ENCODE measurements around the gene SCN4B. TPM values are rescaled to one million over a fixed set of nuclear protein-coding genes. Genes with fewer than 3 reads are reported as not detected.
A peak's percentile ranks its signal among the peaks of the same experiment; 100 is the strongest.

Gene SCN4B
- total RNA-seq, 1 experiment from 2014 or later: not detected

- in situ Hi-C loops (cut with HindIII; ENCODE audit: low pct_unique_long_range_greater_than_20kb, low sequenced_read_pairs): no loop called here
- DNase-seq (ENCODE audit: low read depth, low spot score): no peak
Measured at GRCh38 chr11:118175993-118176777, 23.6 kb upstream of the SCN4B start, which contains the start of gene SCN2B. Gene SCN2B, minus strand, starts transcription at chr11:118176639. Its CDS starts 208 bp downstream, at chr11:118176431.

- in situ Hi-C loops (cut with HindIII; ENCODE audit: low pct_unique_long_range_greater_than_20kb, low sequenced_read_pairs): no loop called here
- no peak for DNase-seq (ENCODE audit: low read depth, low spot score)
Measured at GRCh38 chr11:118175031-118175992, 22.7 kb upstream of the SCN4B start.

GRCh38 chr11:118174006-118174567 is 21.5 kb upstream of the SCN4B start:
- DNase-seq (ENCODE audit: low read depth, low spot score): no peak
- in situ Hi-C loops (cut with HindIII; ENCODE audit: low pct_unique_long_range_greater_than_20kb, low sequenced_read_pairs): no loop called here

GRCh38 chr11:118172356-118172755 is 19.7 kb upstream of the SCN4B start:
- no peak for DNase-seq (ENCODE audit: low read depth, low spot score)
- in situ Hi-C loops (cut with HindIII; ENCODE audit: low pct_unique_long_range_greater_than_20kb, low sequenced_read_pairs): no loop called here

GRCh38 chr11:118171269-118172062 is 18.8 kb upstream of the SCN4B start:
- in situ Hi-C loops (cut with HindIII; ENCODE audit: low pct_unique_long_range_greater_than_20kb, low sequenced_read_pairs): no loop called here
- peak; percentile 65 for DNase-seq (ENCODE audit: low read depth, low spot score)

- DNase-seq (ENCODE audit: low read depth, low spot score): no peak
Measured at GRCh38 chr11:118170882-118171268, 18.3 kb upstream of the SCN4B start.

GRCh38 chr11:118170231-118170630 is 17.6 kb upstream of the SCN4B start:
- in situ Hi-C loops (cut with HindIII; ENCODE audit: low pct_unique_long_range_greater_than_20kb, low sequenced_read_pairs): no loop called here

More at GRCh38 chr11:118170882-118171268, 18.3 kb upstream of the SCN4B start:
- in situ Hi-C loops (cut with HindIII; ENCODE audit: low pct_unique_long_range_greater_than_20kb, low sequenced_read_pairs): no loop called here

GRCh38 chr11:118169300-118170140 is 16.9 kb upstream of the SCN4B start:
- DNase-seq (ENCODE audit: low read depth, low spot score): no peak
- in situ Hi-C loops (cut with HindIII; ENCODE audit: low pct_unique_long_range_greater_than_20kb, low sequenced_read_pairs): no loop called here

More at GRCh38 chr11:118170231-118170630, 17.6 kb upstream of the SCN4B start:
- no peak for DNase-seq (ENCODE audit: low read depth, low spot score)

- in situ Hi-C loops (cut with HindIII; ENCODE audit: low pct_unique_long_range_greater_than_20kb, low sequenced_read_pairs): no loop called here
- no peak for DNase-seq (ENCODE audit: low read depth, low spot score)
Measured at GRCh38 chr11:118168751-118169150, 16.1 kb upstream of the SCN4B start.

GRCh38 chr11:118168316-118168715 is 15.7 kb upstream of the SCN4B start:
- in situ Hi-C loops (cut with HindIII; ENCODE audit: low pct_unique_long_range_greater_than_20kb, low sequenced_read_pairs): no loop called here

GRCh38 chr11:118167906-118168305 is 15.3 kb upstream of the SCN4B start:
- DNase-seq (ENCODE audit: low read depth, low spot score): no peak
- in situ Hi-C loops (cut with HindIII; ENCODE audit: low pct_unique_long_range_greater_than_20kb, low sequenced_read_pairs): no loop called here

More at GRCh38 chr11:118168316-118168715, 15.7 kb upstream of the SCN4B start:
- DNase-seq (ENCODE audit: low read depth, low spot score): no peak

- in situ Hi-C loops (cut with HindIII; ENCODE audit: low pct_unique_long_range_greater_than_20kb, low sequenced_read_pairs): no loop called here
- DNase-seq (ENCODE audit: low read depth, low spot score): no peak
Measured at GRCh38 chr11:118167253-118167652, 14.6 kb upstream of the SCN4B start.

- no peak for DNase-seq (ENCODE audit: low read depth, low spot score)
- in situ Hi-C loops (cut with HindIII; ENCODE audit: low pct_unique_long_range_greater_than_20kb, low sequenced_read_pairs): no loop called here
Measured at GRCh38 chr11:118166641-118167040, 14.0 kb upstream of the SCN4B start.

- in situ Hi-C loops (cut with HindIII; ENCODE audit: low pct_unique_long_range_greater_than_20kb, low sequenced_read_pairs): no loop called here
- DNase-seq (ENCODE audit: low read depth, low spot score): no peak
Measured at GRCh38 chr11:118164885-118165284, 12.3 kb upstream of the SCN4B start.

- DNase-seq (ENCODE audit: low read depth, low spot score): no peak
- in situ Hi-C loops (cut with HindIII; ENCODE audit: low pct_unique_long_range_greater_than_20kb, low sequenced_read_pairs): no loop called here
Measured at GRCh38 chr11:118163494-118163893, 10.9 kb upstream of the SCN4B start.

- DNase-seq (ENCODE audit: low read depth, low spot score): no peak
- in situ Hi-C loops (cut with HindIII; ENCODE audit: low pct_unique_long_range_greater_than_20kb, low sequenced_read_pairs): no loop called here
Measured at GRCh38 chr11:118162846-118163245, 10.2 kb upstream of the SCN4B start.

All from SK-MEL-5 (cell line).